GM23338 (cell line): Measurements from ENCODE around the gene ERLEC1. TPM values are rescaled to one million over a fixed set of nuclear protein-coding genes. Genes with fewer than 3 reads are reported as not detected.

Experiments used
- ATAC-seq: fragments of 200-7000 bp; cut with Tn5 transposase; 3 replicates; pipeline ENCODE4 v1.9.1; 2020
- DNase-seq: peaks from one replicate; pipeline ENCODE4 v3.0.0-alpha.2; 2015; ENCODE audit warnings: low spot score
- H2AFZ ChIP-seq: fragments of 200-600 bp; sonication (generic); 2 replicates; pipeline ENCODE4 v1.8.0; 2016; ENCODE audit warnings: antibody characterized with exemption, mild to moderate bottlenecking, moderate library complexity
- H3F3A ChIP-seq: fragments of 200-600 bp; sonication (generic); replicated peaks from 2 replicates; pipeline ENCODE4 v1.8.0; 2017; ENCODE audit warnings: antibody characterized with exemption, mixed run types, low read depth
- H3K27ac ChIP-seq: fragments of 200-600 bp; sonication (generic); 2 replicates; pipeline ENCODE4 v1.6.1; 2016; ENCODE audit warnings: low read depth
- H3K27me3 ChIP-seq: fragments of 200-600 bp; sonication (generic); 2 replicates; pipeline ENCODE4 v1.8.0; 2016; ENCODE audit warnings: mild to moderate bottlenecking, mixed run types, moderate library complexity; ENCODE audit not compliant: insufficient read depth
- H3K36me3 ChIP-seq: fragments of 200-600 bp; sonication (generic); 2 replicates; pipeline ENCODE4 v1.8.0; 2016; ENCODE audit warnings: mild to moderate bottlenecking; ENCODE audit not compliant: insufficient read depth
- H3K4me1 ChIP-seq: fragments of 200-600 bp; sonication (generic); 2 replicates; pipeline ENCODE4 v1.8.0; 2016; ENCODE audit warnings: mild to moderate bottlenecking, moderate library complexity; ENCODE audit not compliant: insufficient read depth
- H3K4me2 ChIP-seq: fragments of 200-600 bp; sonication (generic); 2 replicates; pipeline ENCODE4 v1.7.1; 2017; ENCODE audit warnings: mixed run types
- H3K4me3 ChIP-seq: fragments of 200-600 bp; sonication (generic); 2 replicates; pipeline ENCODE4 v1.6.1; 2016; ENCODE audit warnings: mixed run types
- H3K79me2 ChIP-seq: fragments of 200-600 bp; sonication (generic); replicated peaks from 2 replicates; pipeline ENCODE4 v1.8.0; 2017; ENCODE audit warnings: mild to moderate bottlenecking; ENCODE audit not compliant: insufficient read depth
- H3K9me2 ChIP-seq: fragments of 200-600 bp; sonication (generic); 2 replicates; pipeline ENCODE4 v1.8.0; 2017; ENCODE audit not compliant: insufficient read depth
- H4K20me1 ChIP-seq: fragments of 200-600 bp; sonication (generic); replicated peaks from 2 replicates; pipeline ENCODE4 v1.8.0; 2017; ENCODE audit warnings: mild to moderate bottlenecking; ENCODE audit not compliant: insufficient read depth
- H3K27ac Mint-ChIP-seq: 2 replicates; pipeline ENCODE4 v1.8.0; 2020; ENCODE audit warnings: inconsistent platforms, mild to moderate bottlenecking, moderate library complexity, mixed read lengths
- H3K27me3 Mint-ChIP-seq: 3 replicates; pipeline ENCODE4 v1.8.0; 2022; ENCODE audit warnings: low read depth, mild to moderate bottlenecking, moderate library complexity, mixed read lengths, inconsistent platforms; ENCODE audit not compliant: insufficient read depth, poor library complexity
- H3K36me3 Mint-ChIP-seq: 3 replicates; pipeline ENCODE4 v1.8.0; 2021; ENCODE audit warnings: low read depth, mild to moderate bottlenecking, inconsistent platforms, moderate library complexity, mixed read lengths
- H3K4me1 Mint-ChIP-seq: 3 replicates; pipeline ENCODE4 v1.8.0; 2020; ENCODE audit warnings: mild to moderate bottlenecking, inconsistent platforms, mixed read lengths
- H3K4me3 Mint-ChIP-seq: 3 replicates; pipeline ENCODE4 v1.8.0; 2021; ENCODE audit warnings: moderate library complexity, mild to moderate bottlenecking, inconsistent platforms, mixed read lengths
- H3K9me3 Mint-ChIP-seq: 3 replicates; pipeline ENCODE4 v1.8.0; 2020; ENCODE audit warnings: moderate library complexity, mild to moderate bottlenecking, inconsistent platforms, mixed read lengths
- EZH2 ChIP-seq: fragments of 200-600 bp; sonication (generic); IDR thresholded peaks from one replicate; pipeline ENCODE4 v1.8.0; 2017; ENCODE audit warnings: antibody characterized with exemption, mild to moderate bottlenecking, low read depth; ENCODE audit not compliant: unreplicated experiment
- JUNB ChIP-seq: IDR thresholded peaks from one replicate; pipeline ENCODE4 v1.6.1; 2016; ENCODE audit warnings: antibody characterized with exemption; ENCODE audit not compliant: unreplicated experiment
- NANOG ChIP-seq: IDR thresholded peaks from 2 replicates; pipeline ENCODE4 v1.6.1; 2016; ENCODE audit warnings: antibody characterized with exemption, borderline replicate concordance
- POLR2AphosphoS5 ChIP-seq: IDR thresholded peaks from 2 replicates; pipeline ENCODE4 v1.6.1; 2016; ENCODE audit warnings: antibody characterized with exemption, low read depth
- polyA plus RNA-seq: library from polyadenylated mRNA; unstranded; fragments of >200 nt; fragmentation: Nextera tagmentation; extraction: Ambion mirVana; gene quantifications from 2 replicates; pipeline ENCODE4 v1.2.1, GENCODE V29; 2016
- total RNA-seq: library from RNA; depleted of rRNA; stranded (reverse); fragments of >200 nt; shearing (Covaris generic); gene quantifications from 2 replicates; pipeline ENCODE4 v1.2.3, GENCODE V29; 2014
- TF ChIP-seq, protein P1 (sequence below): fragments of 250-450 bp; sonication (Bioruptor Pico); IDR thresholded peaks from 2 replicates; pipeline ENCODE4 v1.5.0; 2020; ENCODE audit warnings: mild to moderate bottlenecking, moderate library complexity
- TF ChIP-seq, protein P2 (sequence below): IDR thresholded peaks from 2 replicates; pipeline ENCODE4 v1.6.1; 2016; ENCODE audit warnings: antibody characterized with exemption
- TF ChIP-seq, protein P3 (sequence below), 2 experiments: fragments of 200-600 bp in 1 of 2; sonication (generic) in 1 of 2; conservative IDR thresholded peaks; 2 replicates each; pipeline versions ENCODE4 v1.5.1 to v1.6.1; 2016 to 2017; ENCODE audit warnings: antibody characterized with exemption in 2 of 2, low read depth in 2 of 2, mild to moderate bottlenecking in 2 of 2, moderate library complexity in 1 of 2

ERLEC1 gene
- total and polyA plus RNA-seq, 2 experiments from 2014 or later = 35.0 to 41.2 TPM

DNA sequence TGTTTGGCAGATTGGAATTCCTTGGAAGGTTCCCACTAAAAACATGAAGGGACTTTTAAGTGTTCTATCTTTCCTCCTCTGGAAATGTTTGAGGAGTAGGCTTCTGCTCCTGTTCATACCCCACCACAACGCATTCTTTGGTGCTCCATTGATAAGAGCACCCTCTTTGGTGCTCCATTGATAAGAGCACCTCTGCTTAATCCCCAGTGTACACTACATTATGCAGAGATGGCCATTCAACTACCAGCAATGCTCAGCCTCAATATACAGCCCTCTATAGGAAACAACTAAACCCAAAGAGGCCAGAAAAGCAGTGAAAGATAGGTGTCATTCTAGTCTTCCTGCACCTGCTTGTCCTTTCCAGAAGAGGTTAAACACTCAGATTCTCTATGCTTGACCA, 21.1 kb upstream of the ERLEC1 start (continued):
- TF ChIP-seq, protein P1, sequence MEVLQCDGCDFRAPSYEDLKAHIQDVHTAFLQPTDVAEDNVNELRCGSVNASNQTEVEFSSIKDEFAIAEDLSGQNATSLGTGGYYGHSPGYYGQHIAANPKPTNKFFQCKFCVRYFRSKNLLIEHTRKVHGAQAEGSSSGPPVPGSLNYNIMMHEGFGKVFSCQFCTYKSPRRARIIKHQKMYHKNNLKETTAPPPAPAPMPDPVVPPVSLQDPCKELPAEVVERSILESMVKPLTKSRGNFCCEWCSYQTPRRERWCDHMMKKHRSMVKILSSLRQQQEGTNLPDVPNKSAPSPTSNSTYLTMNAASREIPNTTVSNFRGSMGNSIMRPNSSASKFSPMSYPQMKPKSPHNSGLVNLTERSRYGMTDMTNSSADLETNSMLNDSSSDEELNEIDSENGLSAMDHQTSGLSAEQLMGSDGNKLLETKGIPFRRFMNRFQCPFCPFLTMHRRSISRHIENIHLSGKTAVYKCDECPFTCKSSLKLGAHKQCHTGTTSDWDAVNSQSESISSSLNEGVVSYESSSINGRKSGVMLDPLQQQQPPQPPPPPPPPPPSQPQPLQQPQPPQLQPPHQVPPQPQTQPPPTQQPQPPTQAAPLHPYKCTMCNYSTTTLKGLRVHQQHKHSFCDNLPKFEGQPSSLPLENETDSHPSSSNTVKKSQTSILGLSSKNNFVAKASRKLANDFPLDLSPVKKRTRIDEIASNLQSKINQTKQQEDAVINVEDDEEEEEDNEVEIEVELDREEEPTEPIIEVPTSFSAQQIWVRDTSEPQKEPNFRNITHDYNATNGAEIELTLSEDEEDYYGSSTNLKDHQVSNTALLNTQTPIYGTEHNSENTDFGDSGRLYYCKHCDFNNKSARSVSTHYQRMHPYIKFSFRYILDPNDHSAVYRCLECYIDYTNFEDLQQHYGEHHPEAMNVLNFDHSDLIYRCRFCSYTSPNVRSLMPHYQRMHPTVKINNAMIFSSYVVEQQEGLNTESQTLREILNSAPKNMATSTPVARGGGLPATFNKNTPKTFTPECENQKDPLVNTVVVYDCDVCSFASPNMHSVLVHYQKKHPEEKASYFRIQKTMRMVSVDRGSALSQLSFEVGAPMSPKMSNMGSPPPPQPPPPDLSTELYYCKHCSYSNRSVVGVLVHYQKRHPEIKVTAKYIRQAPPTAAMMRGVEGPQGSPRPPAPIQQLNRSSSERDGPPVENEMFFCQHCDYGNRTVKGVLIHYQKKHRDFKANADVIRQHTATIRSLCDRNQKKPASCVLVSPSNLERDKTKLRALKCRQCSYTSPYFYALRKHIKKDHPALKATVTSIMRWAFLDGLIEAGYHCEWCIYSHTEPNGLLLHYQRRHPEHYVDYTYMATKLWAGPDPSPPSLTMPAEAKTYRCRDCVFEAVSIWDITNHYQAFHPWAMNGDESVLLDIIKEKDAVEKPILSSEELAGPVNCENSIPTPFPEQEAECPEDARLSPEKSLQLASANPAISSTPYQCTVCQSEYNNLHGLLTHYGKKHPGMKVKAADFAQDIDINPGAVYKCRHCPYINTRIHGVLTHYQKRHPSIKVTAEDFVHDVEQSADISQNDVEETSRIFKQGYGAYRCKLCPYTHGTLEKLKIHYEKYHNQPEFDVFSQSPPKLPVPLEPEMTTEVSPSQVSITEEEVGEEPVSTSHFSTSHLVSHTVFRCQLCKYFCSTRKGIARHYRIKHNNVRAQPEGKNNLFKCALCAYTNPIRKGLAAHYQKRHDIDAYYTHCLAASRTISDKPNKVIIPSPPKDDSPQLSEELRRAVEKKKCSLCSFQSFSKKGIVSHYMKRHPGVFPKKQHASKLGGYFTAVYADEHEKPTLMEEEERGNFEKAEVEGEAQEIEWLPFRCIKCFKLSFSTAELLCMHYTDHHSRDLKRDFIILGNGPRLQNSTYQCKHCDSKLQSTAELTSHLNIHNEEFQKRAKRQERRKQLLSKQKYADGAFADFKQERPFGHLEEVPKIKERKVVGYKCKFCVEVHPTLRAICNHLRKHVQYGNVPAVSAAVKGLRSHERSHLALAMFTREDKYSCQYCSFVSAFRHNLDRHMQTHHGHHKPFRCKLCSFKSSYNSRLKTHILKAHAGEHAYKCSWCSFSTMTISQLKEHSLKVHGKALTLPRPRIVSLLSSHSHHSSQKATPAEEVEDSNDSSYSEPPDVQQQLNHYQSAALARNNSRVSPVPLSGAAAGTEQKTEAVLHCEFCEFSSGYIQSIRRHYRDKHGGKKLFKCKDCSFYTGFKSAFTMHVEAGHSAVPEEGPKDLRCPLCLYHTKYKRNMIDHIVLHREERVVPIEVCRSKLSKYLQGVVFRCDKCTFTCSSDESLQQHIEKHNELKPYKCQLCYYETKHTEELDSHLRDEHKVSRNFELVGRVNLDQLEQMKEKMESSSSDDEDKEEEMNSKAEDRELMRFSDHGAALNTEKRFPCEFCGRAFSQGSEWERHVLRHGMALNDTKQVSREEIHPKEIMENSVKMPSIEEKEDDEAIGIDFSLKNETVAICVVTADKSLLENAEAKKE = no peak
- no peak for TF ChIP-seq EZH2

DNA sequence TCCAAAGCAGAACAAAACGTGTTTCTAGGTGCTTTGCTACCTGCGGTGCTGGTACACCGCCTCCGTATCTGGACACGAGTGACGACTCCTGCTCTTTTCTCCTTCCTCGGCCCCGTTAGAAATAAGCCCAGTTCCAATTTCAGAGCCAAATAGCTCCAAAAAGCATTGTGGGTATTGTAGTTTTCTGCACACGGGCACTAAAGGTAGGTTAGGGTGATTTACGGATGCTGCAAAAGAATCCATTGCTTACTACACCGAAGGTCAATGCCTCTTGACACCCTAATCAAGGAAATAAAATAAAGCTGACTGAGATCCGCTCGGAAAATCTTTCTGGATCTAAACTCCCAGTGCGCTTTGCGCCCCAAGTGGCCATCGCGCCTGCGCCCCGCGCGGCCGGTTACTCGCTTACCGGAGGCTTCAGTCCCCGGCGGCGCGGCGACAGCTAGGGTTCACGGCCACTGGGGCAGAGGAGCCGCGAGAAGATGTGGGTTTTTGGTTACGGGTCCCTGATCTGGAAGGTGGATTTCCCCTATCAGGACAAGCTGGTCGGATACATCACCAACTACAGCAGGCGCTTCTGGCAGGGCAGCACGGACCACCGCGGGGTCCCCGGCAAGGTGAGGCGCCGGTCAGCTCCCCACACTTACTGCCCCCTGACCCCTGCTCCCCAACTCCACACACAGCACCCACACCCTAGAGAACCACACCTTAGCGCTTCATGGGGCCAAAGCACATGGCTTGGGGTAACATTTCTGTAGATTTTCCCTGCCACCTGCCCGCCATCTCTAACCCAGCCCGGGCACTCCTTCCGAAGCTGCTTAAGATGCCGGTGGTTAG, 19.2 kb upstream of the ERLEC1 start, which contains the start of gene CHAC2:
CHAC2 (plus strand) TSS at position 400 of the 837 bp plus-strand sequence; CDS start at position 483, 83 bp downstream.
- Mint-ChIP-seq H3K4me3 (peak within 1 kb of the TSS; percentile 96), H3K9me3 (no peaks in the 10 kb centered on the region), H3K27ac (peak within 1 kb of the TSS; percentile 96), H3K27me3 (peaks cover 7% of the 10 kb centered on the region), H3K36me3 (peaks cover 13% of the 10 kb centered on the region; the same call in 2 of the 3 replicates), H3K4me1 (peaks cover 14% of the 10 kb centered on the region)
- Histone ChIP-seq H2AFZ (peak within 1 kb of the TSS; percentile 61; the same call in 1 of the 2 replicates), H3K79me2 (peaks cover 44% of the 10 kb centered on the region), H3F3A (no peaks in the 10 kb centered on the region), H3K36me3 (0 out of 2 replicates have a peak, but pooled peaks cover 4% of the 10 kb centered on the region), H3K9me2 (no peaks in the 10 kb centered on the region), H3K4me2 (peak within 1 kb of the TSS; percentile 83), H4K20me1 (peaks cover 2% of the 10 kb centered on the region; the same call in 1 of the 2 replicates), H3K27ac (peak within 1 kb of the TSS; percentile 89), H3K4me1 (peaks cover 12% of the 10 kb centered on the region; the same call in 1 of the 2 replicates), H3K4me3 (peak within 1 kb of the TSS; percentile 77), H3K27me3 (no peaks in the 10 kb centered on the region)
- ATAC-seq (peak; percentile 93), DNase-seq (peak; percentile 91)
- TF ChIP-seq, protein P2, sequence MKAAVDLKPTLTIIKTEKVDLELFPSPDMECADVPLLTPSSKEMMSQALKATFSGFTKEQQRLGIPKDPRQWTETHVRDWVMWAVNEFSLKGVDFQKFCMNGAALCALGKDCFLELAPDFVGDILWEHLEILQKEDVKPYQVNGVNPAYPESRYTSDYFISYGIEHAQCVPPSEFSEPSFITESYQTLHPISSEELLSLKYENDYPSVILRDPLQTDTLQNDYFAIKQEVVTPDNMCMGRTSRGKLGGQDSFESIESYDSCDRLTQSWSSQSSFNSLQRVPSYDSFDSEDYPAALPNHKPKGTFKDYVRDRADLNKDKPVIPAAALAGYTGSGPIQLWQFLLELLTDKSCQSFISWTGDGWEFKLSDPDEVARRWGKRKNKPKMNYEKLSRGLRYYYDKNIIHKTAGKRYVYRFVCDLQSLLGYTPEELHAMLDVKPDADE = peak; percentile 30; the same call in 1 of the 2 replicates
- no peak for TF ChIP-seq JUNB
- peak; percentile 41; the same call in 1 of the 2 replicates for TF ChIP-seq NANOG
- peak; percentile 95 for TF ChIP-seq POLR2AphosphoS5
- TF ChIP-seq, protein P3, sequence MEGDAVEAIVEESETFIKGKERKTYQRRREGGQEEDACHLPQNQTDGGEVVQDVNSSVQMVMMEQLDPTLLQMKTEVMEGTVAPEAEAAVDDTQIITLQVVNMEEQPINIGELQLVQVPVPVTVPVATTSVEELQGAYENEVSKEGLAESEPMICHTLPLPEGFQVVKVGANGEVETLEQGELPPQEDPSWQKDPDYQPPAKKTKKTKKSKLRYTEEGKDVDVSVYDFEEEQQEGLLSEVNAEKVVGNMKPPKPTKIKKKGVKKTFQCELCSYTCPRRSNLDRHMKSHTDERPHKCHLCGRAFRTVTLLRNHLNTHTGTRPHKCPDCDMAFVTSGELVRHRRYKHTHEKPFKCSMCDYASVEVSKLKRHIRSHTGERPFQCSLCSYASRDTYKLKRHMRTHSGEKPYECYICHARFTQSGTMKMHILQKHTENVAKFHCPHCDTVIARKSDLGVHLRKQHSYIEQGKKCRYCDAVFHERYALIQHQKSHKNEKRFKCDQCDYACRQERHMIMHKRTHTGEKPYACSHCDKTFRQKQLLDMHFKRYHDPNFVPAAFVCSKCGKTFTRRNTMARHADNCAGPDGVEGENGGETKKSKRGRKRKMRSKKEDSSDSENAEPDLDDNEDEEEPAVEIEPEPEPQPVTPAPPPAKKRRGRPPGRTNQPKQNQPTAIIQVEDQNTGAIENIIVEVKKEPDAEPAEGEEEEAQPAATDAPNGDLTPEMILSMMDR (conservative IDR thresholded peaks at IDR 0.05; ENCODE audit: low read depth in 2 of 2) = peak in 1 of 2 experiments; percentile 17; a peak in 1 of 4 replicates
- no peak for TF ChIP-seq EZH2
